GM10266 (cell line): ENCODE results near the gene NR1H4.
"Not testable (repeated sequence)": the region's sequence is repeated elsewhere in the genome, so short reads cannot be mapped to it uniquely, and the experiment has no call there.

Source experiments
- DNase-seq: peaks from one replicate; pipeline ENCODE4 v3.0.0; 2012; ENCODE audit errors: extremely low spot score
- CTCF ChIP-seq: IDR thresholded peaks from 2 replicates; pipeline ENCODE4 v1.5.1; 2012; ENCODE audit warnings: mild to moderate bottlenecking, low read depth; ENCODE audit not compliant: control insufficient read depth, insufficient read depth; ENCODE audit errors: missing control alignments

The NR1H4 gene

GRCh38 chr12:100494026-100494425, 20.4 kb downstream of the NR1H4 start:
- no peak for TF ChIP-seq CTCF
- DNase-seq = no peak

- no peak for TF ChIP-seq CTCF
- no peak for DNase-seq
Observed at GRCh38 chr12:100494538-100494937, 20.9 kb downstream of the NR1H4 start.

- no peak for TF ChIP-seq CTCF
- no peak for DNase-seq
Observed at GRCh38 chr12:100497105-100497795, 23.6 kb downstream of the NR1H4 start.

GRCh38 chr12:100498141-100498540, 24.5 kb downstream of the NR1H4 start:
- no peak for DNase-seq
- TF ChIP-seq CTCF = no peak

GRCh38 chr12:100499416-100499815, 25.8 kb downstream of the NR1H4 start:
- no peak for DNase-seq
- no peak for TF ChIP-seq CTCF

- not testable (repeated sequence) for DNase-seq
Observed at GRCh38 chr12:100502718-100503117, 29.1 kb downstream of the NR1H4 start.

GRCh38 chr12:100503228-100503628, 29.6 kb downstream of the NR1H4 start:
- TF ChIP-seq CTCF = no peak

GRCh38 chr12:100504804-100505203, 31.1 kb downstream of the NR1H4 start:
- no peak for DNase-seq
- no peak for TF ChIP-seq CTCF

More at GRCh38 chr12:100503228-100503628, 29.6 kb downstream of the NR1H4 start:
- DNase-seq = no peak
